Thyroid gland (tissue), 4 donors: ENCODE measurements around the gene SYP.

Source experiments
- CTCF ChIP-seq, 6 experiments: fragments of 200-600 bp in 3 of 6; fragments of 450-650 bp in 3 of 6; sonication (generic) in 3 of 6; IDR thresholded peaks; one replicate each; pipeline ENCODE4 v1.5.1; 2016 to 2019; ENCODE audit warnings: antibody characterized with exemption in 6 of 6, mild to moderate bottlenecking in 2 of 6, inconsistent platforms in 1 of 6, moderate library complexity in 1 of 6
- POLR2A ChIP-seq, 2 donors: fragments of 450-650 bp; IDR thresholded peaks; one replicate each; pipeline ENCODE4 v1.6.1; 2017; ENCODE audit warnings: antibody characterized with exemption in 2 of 2, mild to moderate bottlenecking in 2 of 2, moderate library complexity in 1 of 2

GRCh38 chrX:49205443-49205842 is 5.5 kb upstream of the SYP start:
- no peak for TF ChIP-seq CTCF (IDR thresholded peaks at IDR 0.05)
- no peak for TF ChIP-seq POLR2A (IDR thresholded peaks at IDR 0.05)
